Nephron progenitor cell (in vitro differentiated cells): Measurements from ENCODE around the gene MAX.

ENCODE experiments used
- DNase-seq: peaks from one replicate; pipeline ENCODE4 v3.0.0; 2021
- H3K27ac Mint-ChIP-seq: 2 replicates; pipeline ENCODE4 v1.8.0; 2021; ENCODE audit warnings: mild to moderate bottlenecking, moderate library complexity, mixed read lengths
- H3K27me3 Mint-ChIP-seq: 2 replicates; pipeline ENCODE4 v1.8.0; 2021; ENCODE audit warnings: mild to moderate bottlenecking, low read depth, mixed read lengths; ENCODE audit not compliant: poor library complexity
- H3K36me3 Mint-ChIP-seq: 2 replicates; pipeline ENCODE4 v1.8.0; 2021; ENCODE audit warnings: low read depth, mixed read lengths
- H3K4me1 Mint-ChIP-seq: 2 replicates; pipeline ENCODE4 v1.8.0; 2021; ENCODE audit warnings: mixed read lengths
- H3K4me3 Mint-ChIP-seq: 2 replicates; pipeline ENCODE4 v1.8.0; 2021; ENCODE audit warnings: mild to moderate bottlenecking, moderate library complexity, mixed read lengths
- H3K9me3 Mint-ChIP-seq: 2 replicates; pipeline ENCODE4 v1.8.0; 2021; ENCODE audit warnings: mild to moderate bottlenecking, moderate library complexity, mixed read lengths
- TF ChIP-seq, protein P1 (sequence below): fragments of 200-600 bp; sonication (generic); IDR thresholded peaks from 2 replicates; pipeline ENCODE4 v1.5.0; 2021; ENCODE audit warnings: antibody characterized with exemption

MAX gene

GRCh38 chr14:65109357-65109756 lies 7.0 kb upstream of the MAX start:
- Mint-ChIP-seq H3K9me3 (no peaks in the 10 kb centered on the region), H3K4me3 (no peak overlapping the region), H3K36me3 (no peaks in the 10 kb centered on the region), H3K27ac (peak overlapping the region; percentile 12), H3K27me3 (peaks cover 29% of the 10 kb centered on the region), H3K4me1 (peaks cover 13% of the 10 kb centered on the region)
- DNase-seq = no peak
- TF ChIP-seq, protein P1, sequence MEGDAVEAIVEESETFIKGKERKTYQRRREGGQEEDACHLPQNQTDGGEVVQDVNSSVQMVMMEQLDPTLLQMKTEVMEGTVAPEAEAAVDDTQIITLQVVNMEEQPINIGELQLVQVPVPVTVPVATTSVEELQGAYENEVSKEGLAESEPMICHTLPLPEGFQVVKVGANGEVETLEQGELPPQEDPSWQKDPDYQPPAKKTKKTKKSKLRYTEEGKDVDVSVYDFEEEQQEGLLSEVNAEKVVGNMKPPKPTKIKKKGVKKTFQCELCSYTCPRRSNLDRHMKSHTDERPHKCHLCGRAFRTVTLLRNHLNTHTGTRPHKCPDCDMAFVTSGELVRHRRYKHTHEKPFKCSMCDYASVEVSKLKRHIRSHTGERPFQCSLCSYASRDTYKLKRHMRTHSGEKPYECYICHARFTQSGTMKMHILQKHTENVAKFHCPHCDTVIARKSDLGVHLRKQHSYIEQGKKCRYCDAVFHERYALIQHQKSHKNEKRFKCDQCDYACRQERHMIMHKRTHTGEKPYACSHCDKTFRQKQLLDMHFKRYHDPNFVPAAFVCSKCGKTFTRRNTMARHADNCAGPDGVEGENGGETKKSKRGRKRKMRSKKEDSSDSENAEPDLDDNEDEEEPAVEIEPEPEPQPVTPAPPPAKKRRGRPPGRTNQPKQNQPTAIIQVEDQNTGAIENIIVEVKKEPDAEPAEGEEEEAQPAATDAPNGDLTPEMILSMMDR = no peak

- TF ChIP-seq, protein P1 = no peak
- no peak for DNase-seq
Measured at GRCh38 chr14:65107200-65107599, 4.9 kb upstream of the MAX start.

DNA sequence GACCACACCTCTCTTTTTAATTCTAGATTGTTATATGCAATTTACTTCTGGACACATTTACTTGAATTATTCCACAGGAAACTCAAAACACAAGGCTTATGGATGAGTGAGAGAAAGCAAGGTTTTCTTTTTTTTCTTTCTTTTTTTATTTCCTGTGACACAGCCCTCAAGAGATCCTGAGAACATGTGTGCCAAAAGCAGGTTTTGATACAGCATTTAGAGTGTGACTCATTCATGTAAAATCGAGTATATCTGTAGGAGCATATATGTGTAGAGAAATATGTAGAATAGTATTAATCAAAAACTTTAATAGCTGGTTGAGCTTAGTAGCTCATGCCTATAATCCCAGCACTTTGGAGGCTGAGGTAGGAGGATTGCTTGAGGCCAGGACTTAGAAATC lies 4.4 kb upstream of the MAX start:
- TF ChIP-seq, protein P1 = no peak
- Mint-ChIP-seq H3K9me3 (no peaks in the 10 kb centered on the region), H3K4me3 (no peak overlapping the region), H3K4me1 (peaks cover 11% of the 10 kb centered on the region), H3K36me3 (no peaks in the 10 kb centered on the region), H3K27me3 (peaks cover 40% of the 10 kb centered on the region), H3K27ac (no peak overlapping the region)
- no peak for DNase-seq

More at GRCh38 chr14:65107200-65107599, 4.9 kb upstream of the MAX start:
- no peak overlapping the region for H3K27ac Mint-ChIP-seq
- H3K36me3 Mint-ChIP-seq = no peaks in the 10 kb centered on the region
- peaks cover 40% of the 10 kb centered on the region for H3K27me3 Mint-ChIP-seq
- no peak overlapping the region for H3K4me3 Mint-ChIP-seq
- H3K4me1 Mint-ChIP-seq = peaks cover 13% of the 10 kb centered on the region
- H3K9me3 Mint-ChIP-seq = no peaks in the 10 kb centered on the region

- no peak for DNase-seq
- Mint-ChIP-seq H3K9me3 (no peaks in the 10 kb centered on the region), H3K4me3 (no peak overlapping the region), H3K36me3 (no peaks in the 10 kb centered on the region), H3K27ac (no peak overlapping the region), H3K27me3 (peaks cover 40% of the 10 kb centered on the region), H3K4me1 (peaks cover 10% of the 10 kb centered on the region)
- TF ChIP-seq, protein P1 = no peak
Measured at GRCh38 chr14:65106316-65106715, 4.0 kb upstream of the MAX start.

DNA sequence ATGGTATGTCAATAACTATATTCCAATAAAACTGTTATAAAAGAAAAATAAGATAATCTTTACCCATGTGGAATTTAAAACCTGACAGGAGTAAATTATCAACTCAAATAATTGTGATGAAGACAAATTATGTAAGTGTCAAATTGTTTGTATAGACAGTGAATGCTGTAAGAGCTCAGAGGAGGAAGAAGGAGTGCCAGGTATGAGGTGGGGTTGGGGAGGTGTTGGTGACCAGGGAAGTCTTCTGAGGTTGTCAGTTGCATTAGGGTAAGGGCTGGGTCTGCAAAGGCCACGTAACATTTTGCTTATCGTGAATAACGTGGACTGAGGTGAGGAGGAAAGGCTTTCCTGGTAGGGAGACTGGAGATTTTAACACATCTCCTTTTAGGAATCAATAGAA lies 2.5 kb upstream of the MAX start:
- no peaks in the 10 kb centered on the region for H3K9me3 Mint-ChIP-seq
- TF ChIP-seq, protein P1 = no peak
- H3K27me3 Mint-ChIP-seq = peaks cover 37% of the 10 kb centered on the region
- H3K27ac Mint-ChIP-seq = no peak overlapping the region
- peaks cover 5% of the 10 kb centered on the region for H3K36me3 Mint-ChIP-seq
- H3K4me1 Mint-ChIP-seq = peaks cover 13% of the 10 kb centered on the region
- no peak for DNase-seq
- no peak overlapping the region for H3K4me3 Mint-ChIP-seq

DNA sequence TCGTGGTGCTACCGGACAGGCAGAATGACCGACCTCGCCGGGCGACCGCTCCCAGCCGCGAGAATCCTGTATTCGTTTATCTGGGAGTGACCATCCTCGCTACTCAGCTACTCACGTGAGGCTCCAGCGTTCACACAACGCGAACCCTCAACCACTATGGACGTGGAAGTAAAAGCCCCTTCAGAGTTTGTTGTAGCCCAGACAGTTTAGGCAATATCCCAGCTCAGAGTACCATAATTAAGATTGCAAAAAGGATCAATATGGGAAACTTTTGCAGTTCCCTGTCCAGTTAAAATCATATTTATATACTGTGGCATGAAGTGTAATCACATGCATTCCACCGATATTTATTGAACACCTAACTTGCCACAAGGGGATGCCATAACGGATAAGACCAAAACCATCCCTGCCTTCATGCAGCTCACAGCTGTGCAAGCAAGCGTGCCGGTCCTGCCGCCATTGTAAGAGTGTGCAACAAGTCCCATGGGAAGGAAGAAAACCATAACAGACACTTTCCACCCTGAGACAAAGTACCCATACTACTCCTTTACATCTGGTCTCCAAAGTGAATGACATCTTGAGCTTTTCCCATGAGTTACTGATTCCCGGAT lies 938 bp upstream of the MAX start:
- no peak for DNase-seq
- peaks cover 5% of the 10 kb centered on the region for H3K36me3 Mint-ChIP-seq
- no peak overlapping the region for H3K27ac Mint-ChIP-seq
- peak overlapping the region; percentile 91 for H3K4me3 Mint-ChIP-seq
- H3K4me1 Mint-ChIP-seq = peaks cover 13% of the 10 kb centered on the region
- H3K9me3 Mint-ChIP-seq = no peaks in the 10 kb centered on the region
- TF ChIP-seq, protein P1 = no peak
- H3K27me3 Mint-ChIP-seq = peaks cover 34% of the 10 kb centered on the region
